Testis (tissue), 2 donors: ENCODE data around the gene FBLN1.

Source experiments
- POLR2A ChIP-seq: fragments of 450-650 bp; IDR thresholded peaks from one replicate; pipeline ENCODE4 v1.6.1; 2017; ENCODE audit warnings: antibody characterized with exemption, mild to moderate bottlenecking, moderate library complexity
- TF ChIP-seq, protein P1 (sequence below), 3 experiments: fragments of 450-650 bp in 2 of 3; fragments of 200-600 bp in 1 of 3; sonication (generic) in 1 of 3; IDR thresholded peaks; one replicate each; pipeline ENCODE4 v1.5.1; 2016 to 2019; ENCODE audit warnings: antibody characterized with exemption in 3 of 3, mild to moderate bottlenecking in 2 of 3, moderate library complexity in 1 of 3

DNA sequence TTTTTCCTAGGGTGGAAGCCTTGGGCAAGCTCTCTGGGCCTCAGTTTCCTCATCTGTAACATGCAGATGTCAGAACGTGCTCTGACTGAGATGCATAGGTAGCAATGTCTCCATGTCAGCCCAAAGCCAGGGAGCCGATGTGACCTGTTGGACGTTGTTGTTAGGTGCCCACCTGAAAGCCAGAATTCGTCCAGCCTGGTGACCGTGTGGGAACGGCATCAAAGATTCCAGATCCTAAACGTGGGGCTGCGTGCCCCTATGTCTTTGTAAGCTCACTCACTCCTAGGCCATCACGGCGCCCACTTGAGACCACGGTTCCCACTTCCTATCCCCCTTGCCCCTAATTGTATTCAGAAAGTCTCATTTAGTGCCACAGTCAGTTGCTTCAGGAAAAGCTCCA, 48.2 kb downstream of the FBLN1 start:
- TF ChIP-seq, protein P1, sequence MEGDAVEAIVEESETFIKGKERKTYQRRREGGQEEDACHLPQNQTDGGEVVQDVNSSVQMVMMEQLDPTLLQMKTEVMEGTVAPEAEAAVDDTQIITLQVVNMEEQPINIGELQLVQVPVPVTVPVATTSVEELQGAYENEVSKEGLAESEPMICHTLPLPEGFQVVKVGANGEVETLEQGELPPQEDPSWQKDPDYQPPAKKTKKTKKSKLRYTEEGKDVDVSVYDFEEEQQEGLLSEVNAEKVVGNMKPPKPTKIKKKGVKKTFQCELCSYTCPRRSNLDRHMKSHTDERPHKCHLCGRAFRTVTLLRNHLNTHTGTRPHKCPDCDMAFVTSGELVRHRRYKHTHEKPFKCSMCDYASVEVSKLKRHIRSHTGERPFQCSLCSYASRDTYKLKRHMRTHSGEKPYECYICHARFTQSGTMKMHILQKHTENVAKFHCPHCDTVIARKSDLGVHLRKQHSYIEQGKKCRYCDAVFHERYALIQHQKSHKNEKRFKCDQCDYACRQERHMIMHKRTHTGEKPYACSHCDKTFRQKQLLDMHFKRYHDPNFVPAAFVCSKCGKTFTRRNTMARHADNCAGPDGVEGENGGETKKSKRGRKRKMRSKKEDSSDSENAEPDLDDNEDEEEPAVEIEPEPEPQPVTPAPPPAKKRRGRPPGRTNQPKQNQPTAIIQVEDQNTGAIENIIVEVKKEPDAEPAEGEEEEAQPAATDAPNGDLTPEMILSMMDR (IDR thresholded peaks at IDR 0.05) = no peak
- no peak for TF ChIP-seq POLR2A
